NCI-H69 (cell line): ENCODE data around the gene GLB1L3.
A peak's percentile ranks its signal among the peaks of the same experiment; 100 is the strongest.
"Not testable (repeated sequence)": the region's sequence is repeated elsewhere in the genome, so short reads cannot be mapped to it uniquely, and the experiment has no call there.

ENCODE experiments used
- DNase-seq: peaks from one replicate; lab custom pipeline; 2025; lab: John Stamatoyannopoulos, UW

The GLB1L3 gene

DNA sequence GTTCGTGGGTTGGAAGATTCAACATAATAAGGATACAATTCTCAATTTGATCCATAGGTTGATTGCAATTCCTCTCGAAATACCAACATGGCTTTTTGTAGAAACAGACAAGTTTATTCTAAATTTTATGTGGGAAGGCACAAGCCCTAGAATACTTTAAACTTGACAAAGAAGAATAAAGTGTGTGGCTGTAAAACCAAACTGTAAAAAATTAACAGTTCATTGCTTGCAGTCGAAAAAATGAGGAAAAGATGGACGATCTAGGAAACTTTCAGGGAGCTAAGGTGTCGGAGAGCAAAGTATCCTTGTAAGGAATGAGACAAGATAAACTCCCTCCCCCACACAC is 1.0 kb upstream of the GLB1L3 start:
- no peak for DNase-seq

DNA sequence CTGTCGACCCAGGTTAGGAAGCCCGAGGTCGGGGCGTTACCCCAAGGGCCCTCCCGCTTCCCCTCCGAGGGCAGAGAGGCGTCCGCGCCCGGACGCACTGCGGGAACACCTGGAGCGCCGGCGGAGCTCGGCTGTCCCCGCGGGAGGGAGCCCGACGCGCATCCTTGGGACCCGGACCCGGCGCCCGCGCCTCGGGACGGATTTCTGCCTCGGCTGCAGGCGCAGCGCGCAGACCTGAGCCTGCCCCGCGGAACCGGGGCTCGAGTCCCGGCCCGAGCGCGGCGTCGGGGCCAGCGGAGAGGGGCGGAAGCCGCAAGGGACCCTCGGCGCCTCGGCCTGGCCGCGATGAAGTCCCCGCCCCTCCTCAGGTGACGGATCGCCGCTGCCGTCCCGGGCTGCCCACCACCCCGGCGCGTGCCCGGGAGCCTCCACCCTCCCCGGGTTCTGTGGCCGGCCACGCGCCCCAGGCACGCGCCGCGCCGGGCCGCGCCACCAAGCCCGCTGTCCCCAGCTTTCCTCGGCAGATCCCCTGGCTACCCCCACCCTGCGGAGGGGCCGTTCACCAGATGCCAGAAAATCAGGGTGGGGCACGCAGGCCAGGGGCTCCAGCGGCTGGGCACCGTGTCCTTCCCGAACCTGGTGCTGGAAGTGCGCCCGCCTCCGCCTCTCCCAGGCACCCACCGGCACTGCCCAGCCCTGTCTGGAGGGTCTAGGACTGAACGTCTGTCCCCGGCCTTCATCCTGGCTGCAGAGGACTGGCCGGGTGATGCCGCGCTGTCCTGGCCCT is 410 bp downstream of the GLB1L3 start:
- peak; percentile 82 for DNase-seq

DNA sequence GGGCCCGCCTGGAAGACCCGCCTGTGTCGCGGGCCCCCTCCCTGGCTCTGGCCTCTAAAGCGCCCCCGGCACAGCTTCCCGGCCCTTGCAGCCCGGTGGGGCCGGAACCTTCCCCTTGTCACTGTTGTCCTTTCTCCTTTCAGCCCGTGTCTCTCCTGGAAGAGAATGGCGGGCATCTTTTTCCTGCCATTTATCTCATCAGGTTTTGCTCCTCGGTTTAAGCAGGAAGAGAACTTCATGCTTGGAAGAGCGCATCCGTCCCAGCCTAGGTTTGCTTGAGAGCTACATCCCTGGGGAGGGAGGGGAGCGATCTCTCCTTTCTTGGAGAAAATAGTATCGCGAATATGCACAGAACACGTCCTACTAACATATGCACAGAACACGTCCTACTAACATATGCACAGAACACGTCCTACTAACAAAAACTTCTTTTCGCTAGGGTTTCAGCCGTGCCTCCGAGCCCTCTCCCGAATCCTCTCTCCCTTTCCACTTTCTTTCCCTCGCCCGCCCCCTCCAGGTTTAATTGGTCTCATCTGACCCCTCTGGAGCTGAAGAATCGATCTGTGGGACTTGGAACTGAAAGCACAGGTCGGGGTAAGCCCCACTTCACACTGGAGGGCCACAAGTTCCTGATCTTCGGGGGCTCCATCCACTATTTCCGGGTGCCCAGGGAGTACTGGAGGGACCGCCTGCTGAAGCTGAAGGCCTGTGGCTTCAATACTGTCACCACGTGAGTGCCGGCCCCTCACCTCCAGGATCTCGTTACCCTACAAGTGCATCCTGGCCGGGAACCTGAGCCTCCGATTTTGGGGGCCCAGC is 1.2 kb downstream of the GLB1L3 start:
- no peak for DNase-seq

GRCh38 chr11:134278356-134278755 is 2.2 kb downstream of the GLB1L3 start:
- DNase-seq, result no peak

DNA sequence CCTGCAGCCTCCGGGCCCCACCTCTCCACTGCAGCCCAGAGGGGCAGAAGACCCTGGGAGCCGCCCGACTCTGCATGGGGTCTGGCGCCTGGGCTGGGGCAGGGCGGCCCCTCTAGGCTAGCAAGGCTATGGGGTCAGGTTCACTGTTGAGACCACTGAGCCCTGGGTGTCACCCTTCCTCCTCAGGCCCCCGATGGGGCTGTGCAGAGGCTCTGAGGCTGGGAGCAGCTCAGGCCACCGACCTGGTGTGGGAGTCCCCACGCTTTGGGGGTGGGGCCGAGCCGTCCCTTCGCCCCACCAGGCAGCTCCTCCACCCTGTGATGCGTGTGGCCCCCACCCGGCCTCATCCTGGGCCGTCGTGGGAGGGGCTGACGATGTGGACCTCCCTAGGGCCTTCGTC is 5.5 kb downstream of the GLB1L3 start:
- not testable (repeated sequence) for DNase-seq

DNA sequence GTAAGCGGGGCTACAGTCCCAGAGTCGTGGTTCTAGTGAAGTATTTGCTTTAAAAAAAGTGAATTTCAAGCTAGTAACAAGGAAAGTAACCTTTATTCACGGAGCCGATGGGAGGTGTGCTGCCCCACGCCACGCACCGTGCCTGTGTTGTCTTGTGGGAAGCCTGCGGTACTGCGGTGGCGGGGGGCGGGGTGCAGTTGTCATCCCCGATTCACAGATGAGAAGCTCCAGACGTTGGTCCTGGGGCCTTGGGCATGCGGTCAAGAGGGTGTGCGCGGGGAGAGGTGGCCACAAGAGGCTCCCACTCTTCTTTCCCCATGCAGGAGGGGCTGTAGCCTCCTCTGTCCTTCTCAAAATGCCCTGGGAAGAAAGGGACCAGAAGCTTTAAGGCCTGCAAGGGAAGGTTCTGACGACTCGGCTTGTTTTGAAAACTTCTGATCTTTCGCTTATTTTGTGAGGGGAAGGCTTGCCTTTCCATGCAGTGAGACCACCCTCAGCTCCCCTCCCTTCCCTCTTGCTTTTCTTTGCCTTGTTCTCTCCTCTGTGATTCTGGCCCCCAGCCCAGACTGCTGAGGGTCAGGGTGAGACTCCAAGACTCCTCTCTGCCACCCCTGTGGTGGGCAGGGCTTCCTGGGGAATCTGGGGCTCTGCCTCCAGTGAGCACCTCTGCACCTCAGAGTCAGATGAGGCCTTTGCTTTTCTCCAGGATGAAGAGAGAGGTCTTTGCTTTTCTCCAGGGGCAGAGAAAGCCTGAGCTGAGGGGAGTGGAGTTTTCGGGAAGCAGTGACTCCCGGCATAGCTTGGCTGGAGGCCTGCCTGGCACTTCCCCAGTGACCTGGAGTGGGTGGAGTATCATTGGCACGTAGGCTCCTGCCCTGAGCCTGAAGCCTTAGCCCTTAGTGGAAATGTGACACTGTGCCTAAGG is 6.2 kb downstream of the GLB1L3 start:
- DNase-seq, result no peak

DNA sequence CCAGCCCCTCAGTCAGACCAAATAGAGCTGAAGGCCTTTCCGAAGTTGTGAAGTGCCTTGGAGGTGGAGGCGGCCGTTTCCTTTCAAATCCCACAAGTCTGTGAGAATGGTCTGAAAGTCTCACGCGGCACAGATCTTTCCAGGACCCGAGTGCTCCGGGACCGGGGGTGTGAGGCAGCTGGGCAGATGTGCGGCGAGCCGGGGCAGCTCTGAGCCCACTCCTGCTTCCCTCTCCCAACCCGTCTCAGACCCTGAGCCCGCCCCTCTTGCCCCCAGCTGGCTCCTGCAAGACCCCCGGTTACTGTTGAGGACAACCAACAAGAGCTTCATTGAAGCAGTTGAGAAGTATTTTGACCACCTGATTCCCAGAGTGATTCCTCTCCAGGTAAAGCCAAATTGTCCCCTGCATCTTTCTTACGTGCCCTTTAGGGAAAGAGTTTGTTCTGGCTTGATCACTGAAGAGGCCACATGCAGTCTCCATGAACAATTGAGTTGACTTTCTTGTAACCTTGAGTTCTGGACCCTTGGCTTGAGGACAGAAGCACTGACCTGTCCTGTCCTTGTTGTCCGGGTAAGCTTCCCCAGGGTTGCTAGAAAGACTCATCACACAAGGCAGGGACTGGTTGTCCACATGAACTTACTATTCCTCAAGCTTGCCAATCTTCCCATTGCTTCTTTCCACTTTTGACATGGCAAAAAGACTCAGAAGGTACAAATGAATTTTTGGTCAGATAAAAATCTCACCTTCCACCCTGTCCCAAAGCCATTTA is 7.5 kb downstream of the GLB1L3 start:
- DNase-seq, result no peak

- not testable (repeated sequence) for DNase-seq
These were observed 8.2 kb downstream of the GLB1L3 start for GRCh38 chr11:134284349-134284748.

DNA sequence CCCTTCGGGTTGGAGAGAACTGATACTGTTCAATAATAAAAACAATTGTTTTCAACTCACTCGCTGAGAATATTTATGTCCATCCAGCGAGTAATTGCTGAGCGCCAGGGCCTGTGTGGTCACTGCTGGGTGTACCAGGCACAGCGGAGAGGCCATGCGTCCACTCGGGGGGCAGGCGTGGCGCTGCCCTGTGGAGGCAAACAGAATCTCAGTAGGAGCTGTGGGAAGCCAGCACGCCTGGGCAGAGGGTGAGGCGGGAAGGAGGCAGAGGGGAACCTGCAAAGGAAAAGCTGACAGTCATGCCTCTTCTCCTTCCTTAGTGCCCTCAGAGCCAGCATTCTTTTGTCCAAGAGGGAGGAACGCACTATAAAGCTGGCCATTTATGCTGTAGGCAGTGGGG is 11.4 kb downstream of the GLB1L3 start:
- DNase-seq, result no peak

DNA sequence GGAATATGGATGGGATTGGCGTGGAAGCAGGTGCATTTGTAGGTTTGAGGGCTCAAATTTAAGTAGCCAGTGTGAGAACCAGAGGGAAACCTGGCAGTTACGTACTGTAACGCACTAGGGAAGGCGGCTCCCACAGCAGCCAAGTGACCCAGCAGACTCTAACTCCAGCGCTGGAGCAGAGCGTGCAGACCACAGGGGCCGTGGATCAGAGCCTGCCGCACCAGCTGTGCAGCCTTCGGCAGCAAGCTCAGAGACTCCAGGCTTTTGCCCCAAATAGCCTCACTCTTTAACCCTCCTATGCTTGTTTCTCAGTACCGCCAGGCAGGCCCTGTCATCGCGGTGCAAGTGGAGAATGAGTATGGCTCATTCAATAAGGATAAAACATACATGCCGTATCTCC is 12.3 kb downstream of the GLB1L3 start:
- DNase-seq, result no peak

GRCh38 chr11:134289167-134289566 is 13.0 kb downstream of the GLB1L3 start:
- no peak for DNase-seq

DNA sequence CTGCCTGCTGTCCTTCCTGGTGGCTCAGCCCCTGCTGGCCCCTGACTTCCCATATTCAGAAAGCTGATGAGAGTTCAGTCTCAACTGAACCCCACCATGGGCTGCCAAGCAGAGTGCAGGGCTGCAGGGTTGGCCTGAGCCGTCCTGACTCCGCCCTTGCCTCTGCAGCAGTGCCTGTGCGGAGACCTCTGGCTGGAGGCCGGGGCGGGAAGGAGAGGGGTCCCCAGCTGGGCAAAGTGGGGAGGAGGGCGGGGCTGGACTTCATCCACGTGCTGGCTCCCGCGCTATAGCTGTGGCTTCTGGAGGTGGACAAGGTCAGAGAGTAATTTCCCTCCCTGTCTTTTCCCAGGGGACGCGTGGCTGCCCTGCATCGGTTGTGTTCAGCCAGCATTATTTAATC is 13.6 kb downstream of the GLB1L3 start:
- DNase-seq, result no peak

- DNase-seq, result no peak
These were observed 14.5 kb downstream of the GLB1L3 start for GRCh38 chr11:134290646-134291045.

GRCh38 chr11:134291196-134291595 is 15.0 kb downstream of the GLB1L3 start:
- DNase-seq, result no peak

DNA sequence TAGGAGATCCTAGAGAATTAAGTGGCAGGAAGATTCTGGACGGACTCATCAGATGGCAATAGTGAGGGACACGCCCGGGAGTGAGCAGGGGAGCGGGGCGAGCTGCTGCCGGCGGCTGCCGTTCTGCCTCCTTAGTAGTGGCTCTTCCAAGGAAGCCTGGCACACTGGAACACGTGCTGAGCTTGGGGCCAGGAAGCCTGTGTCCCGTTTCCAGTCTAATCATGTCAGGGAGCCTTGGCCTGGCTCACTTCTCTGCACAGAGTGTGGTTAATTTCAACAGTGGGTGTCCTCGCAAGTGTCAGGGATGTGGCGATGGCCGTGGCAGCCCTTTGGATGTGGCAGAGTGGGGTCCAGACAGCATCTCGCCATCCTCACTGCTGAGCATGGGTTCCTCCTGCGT is 16.5 kb downstream of the GLB1L3 start:
- no peak for DNase-seq

- no peak for DNase-seq
These were observed 17.2 kb downstream of the GLB1L3 start for GRCh38 chr11:134293119-134294113.

- no peak for DNase-seq
These were observed 18.5 kb downstream of the GLB1L3 start for GRCh38 chr11:134294664-134295063.

- DNase-seq, result no peak
These were observed 36.0 kb downstream of the GLB1L3 start for GRCh38 chr11:134312223-134312622.

GRCh38 chr11:134312807-134313206 is 36.6 kb downstream of the GLB1L3 start:
- peak; percentile 28 for DNase-seq

DNA sequence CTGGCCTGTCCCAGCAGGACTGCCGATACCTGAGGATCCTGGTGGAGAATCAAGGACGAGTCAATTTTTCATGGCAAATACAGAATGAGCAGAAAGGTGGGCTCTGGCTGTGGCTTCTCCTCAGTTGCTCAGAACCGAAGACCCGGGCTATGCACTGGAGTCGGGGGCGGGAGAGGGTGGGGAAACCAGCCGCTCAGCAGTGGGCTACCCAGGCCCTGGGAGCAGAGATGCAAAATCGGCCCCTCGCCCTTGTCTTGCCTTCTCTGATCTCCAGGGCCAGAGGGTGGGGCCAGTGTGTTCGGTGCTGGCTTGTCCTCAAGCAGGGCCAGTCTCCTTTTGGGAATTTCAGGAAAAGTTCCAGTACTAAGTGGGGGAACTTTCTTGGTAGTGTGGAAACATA is 37.2 kb downstream of the GLB1L3 start:
- DNase-seq, result no peak
